HepG2 (cell line): ENCODE data around the gene TTC28.

Experiments used
- ARID4A ChIP-seq: sonication (generic); formaldehyde crosslinking; IDR thresholded peaks from 2 replicates; pipeline ENCODE4 v1.5.0; 2020; ENCODE audit warnings: mild to moderate bottlenecking, missing genetic modification reagents, borderline replicate concordance
- TAF1 ChIP-seq: sonication (generic); formaldehyde crosslinking; IDR thresholded peaks from 2 replicates; pipeline ENCODE4 v1.4.0; 2020; ENCODE audit warnings: missing genetic modification reagents
- ZHX1 ChIP-seq: sonication (generic); formaldehyde crosslinking; IDR thresholded peaks from 2 replicates; pipeline ENCODE4 v1.8.1; 2022; ENCODE audit warnings: low read depth, mild to moderate bottlenecking, missing genetic modification reagents
- ZNF180 ChIP-seq: sonication (generic); formaldehyde crosslinking; IDR thresholded peaks from 2 replicates; pipeline ENCODE4 v1.4.0; 2020; ENCODE audit warnings: low read depth, missing genetic modification reagents, borderline replicate concordance

- TF ChIP-seq ZNF180 (CRISPR knock-in tag) (no peak), ZHX1 (no peak), TAF1 (no peak), ARID4A (CRISPR knock-in tag) (no peak)
These were observed 281.3 kb downstream of the TTC28 start for GRCh38 chr22:28398355-28398754.
